ENCODE results near the gene PIKFYVE.
"Not testable (repeated sequence)": the region's sequence is repeated elsewhere in the genome, so short reads cannot be mapped to it uniquely, and the experiment has no call there.

PIKFYVE gene

DNA sequence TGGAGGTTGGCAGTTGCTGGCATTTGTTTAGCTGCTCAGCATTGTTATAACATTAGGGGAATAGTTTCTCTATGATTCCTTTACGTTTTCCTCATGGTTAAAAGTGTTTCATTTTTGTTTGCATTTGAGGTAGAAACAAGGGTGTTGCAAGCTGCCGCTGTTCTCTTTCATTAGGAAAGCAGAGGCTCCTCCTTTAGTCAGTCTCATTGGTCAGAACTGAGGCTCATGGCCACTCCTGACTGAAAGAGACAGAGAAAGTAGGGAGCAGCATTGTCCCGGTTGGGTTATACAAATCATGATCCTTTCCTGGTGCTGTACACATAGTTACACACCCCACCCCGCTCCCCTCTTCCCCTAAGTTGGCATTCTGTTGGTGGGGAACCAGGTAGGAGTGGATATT lies 80.7 kb downstream of the PIKFYVE start:
- Histone ChIP-seq H3K4me3 (ENCODE audit: low read depth, low read length) (no peak overlapping the region), H3K36me3 (replicated peaks) (peaks cover 39% of the 10 kb centered on the region), H3K27me3 (replicated peaks) (no peaks in the 10 kb centered on the region), H3K27ac (no peak overlapping the region)
- no peak for DNase-seq
- in situ Hi-C loops (cut with HindIII; ENCODE audit: low pct_ligation_motif_present, low sequenced_read_pairs): no loop called here
- TF ChIP-seq, protein P1, sequence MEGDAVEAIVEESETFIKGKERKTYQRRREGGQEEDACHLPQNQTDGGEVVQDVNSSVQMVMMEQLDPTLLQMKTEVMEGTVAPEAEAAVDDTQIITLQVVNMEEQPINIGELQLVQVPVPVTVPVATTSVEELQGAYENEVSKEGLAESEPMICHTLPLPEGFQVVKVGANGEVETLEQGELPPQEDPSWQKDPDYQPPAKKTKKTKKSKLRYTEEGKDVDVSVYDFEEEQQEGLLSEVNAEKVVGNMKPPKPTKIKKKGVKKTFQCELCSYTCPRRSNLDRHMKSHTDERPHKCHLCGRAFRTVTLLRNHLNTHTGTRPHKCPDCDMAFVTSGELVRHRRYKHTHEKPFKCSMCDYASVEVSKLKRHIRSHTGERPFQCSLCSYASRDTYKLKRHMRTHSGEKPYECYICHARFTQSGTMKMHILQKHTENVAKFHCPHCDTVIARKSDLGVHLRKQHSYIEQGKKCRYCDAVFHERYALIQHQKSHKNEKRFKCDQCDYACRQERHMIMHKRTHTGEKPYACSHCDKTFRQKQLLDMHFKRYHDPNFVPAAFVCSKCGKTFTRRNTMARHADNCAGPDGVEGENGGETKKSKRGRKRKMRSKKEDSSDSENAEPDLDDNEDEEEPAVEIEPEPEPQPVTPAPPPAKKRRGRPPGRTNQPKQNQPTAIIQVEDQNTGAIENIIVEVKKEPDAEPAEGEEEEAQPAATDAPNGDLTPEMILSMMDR (IDR thresholded peaks at IDR 0.05; ENCODE audit: low read depth, low read length, missing control alignments): no peak

DNA sequence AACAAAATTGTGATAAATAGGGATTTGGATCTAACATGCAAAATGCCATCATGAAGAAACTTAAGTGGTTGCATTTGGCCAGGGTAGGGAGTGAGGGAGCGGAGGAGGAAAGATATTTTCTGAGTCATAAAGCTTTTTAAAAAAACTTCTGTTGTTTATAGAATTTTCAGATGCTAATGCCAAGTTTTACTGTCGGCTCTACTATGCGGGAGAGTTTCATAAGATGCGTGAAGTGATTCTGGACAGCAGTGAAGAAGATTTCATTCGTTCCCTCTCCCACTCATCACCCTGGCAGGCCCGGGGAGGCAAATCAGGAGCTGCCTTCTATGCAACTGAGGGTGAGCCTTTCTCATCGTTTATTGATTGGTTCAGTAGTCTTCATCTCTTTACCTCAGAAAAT lies 84.6 kb downstream of the PIKFYVE start:
- TF ChIP-seq, protein P1 (IDR thresholded peaks at IDR 0.05; ENCODE audit: low read depth, low read length, missing control alignments): no peak
- Histone ChIP-seq H3K36me3 (replicated peaks) (peaks cover 43% of the 10 kb centered on the region), H3K27ac (no peak overlapping the region), H3K27me3 (replicated peaks) (no peaks in the 10 kb centered on the region), H3K4me3 (ENCODE audit: low read depth, low read length) (no peak overlapping the region)
- DNase-seq: no peak
- in situ Hi-C loops (cut with HindIII; ENCODE audit: low pct_ligation_motif_present, low sequenced_read_pairs): no loop called here

DNA sequence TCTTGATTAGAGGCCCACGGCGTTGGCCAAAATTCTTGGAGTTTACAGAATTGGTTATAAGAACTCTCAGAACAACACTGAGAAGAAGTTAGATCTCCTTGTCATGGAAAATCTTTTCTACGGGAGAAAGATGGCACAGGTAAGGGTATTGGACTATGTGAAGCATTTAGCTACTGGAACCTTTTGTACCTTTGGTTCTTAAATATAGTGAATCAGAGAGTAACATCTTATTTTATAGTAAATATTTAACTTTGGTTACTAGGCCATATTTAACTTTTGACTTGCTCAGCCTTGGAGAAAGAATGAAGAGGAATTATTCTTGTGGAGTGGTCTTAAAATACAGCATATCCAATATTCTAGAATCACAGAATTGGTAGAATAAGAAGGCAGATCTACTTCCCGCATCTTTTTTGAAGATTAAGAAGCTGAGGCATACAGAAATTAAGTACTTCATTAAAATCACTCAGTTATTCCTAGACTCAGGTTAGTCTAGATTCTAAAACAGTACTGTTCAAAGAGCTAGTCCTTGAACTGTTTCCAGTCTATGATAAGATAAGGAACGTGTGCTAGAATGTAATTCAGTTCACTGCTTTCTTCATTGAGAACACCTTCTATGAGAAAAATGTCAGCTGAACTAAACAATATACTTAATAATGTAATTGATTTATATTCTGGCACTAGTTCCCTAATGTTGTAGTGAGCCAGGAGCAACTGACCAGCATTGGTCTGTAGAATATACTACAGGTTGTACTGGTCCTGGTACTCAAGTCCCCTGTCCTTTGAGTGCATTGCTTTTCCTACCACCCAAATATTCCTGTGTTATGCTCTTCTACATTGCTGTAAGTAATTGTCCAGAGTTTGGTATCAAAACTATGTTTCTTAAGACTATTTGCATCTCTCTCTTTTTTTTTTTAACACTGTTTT lies 86.9 kb downstream of the PIKFYVE start:
- Histone ChIP-seq H3K27ac (no peak overlapping the region), H3K27me3 (replicated peaks) (no peaks in the 10 kb centered on the region), H3K36me3 (replicated peaks) (peaks cover 28% of the 10 kb centered on the region), H3K4me3 (ENCODE audit: low read depth, low read length) (no peak overlapping the region)
- in situ Hi-C loops (cut with HindIII; ENCODE audit: low pct_ligation_motif_present, low sequenced_read_pairs): no loop called here
- no peak for DNase-seq
- TF ChIP-seq, protein P1 (IDR thresholded peaks at IDR 0.05; ENCODE audit: low read depth, low read length, missing control alignments): no peak

DNA sequence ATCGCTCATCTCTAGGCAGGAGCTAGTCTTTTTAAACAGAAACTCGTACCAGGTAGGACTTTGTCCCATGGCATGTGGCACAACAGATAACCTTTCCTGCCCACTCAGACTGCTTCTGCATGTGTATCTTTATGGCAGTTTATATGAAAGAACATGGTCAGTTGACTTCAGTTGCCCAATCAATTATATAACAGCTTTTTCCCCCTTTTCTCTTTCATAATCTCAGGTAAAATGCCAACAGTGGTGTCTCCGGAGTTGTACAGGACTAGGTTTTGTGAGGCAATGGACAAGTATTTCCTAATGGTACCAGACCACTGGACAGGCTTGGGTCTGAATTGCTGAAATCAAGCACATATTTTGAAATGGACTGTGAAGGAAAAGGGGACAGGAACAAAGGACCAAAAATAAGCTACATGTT lies 88.9 kb downstream of the PIKFYVE start:
- no peak overlapping the region for H3K4me3 ChIP-seq (ENCODE audit: low read depth, low read length)
- H3K27me3 ChIP-seq (replicated peaks): no peaks in the 10 kb centered on the region
- peaks cover 25% of the 10 kb centered on the region for H3K36me3 ChIP-seq (replicated peaks)
- in situ Hi-C loops (cut with HindIII; ENCODE audit: low pct_ligation_motif_present, low sequenced_read_pairs): no loop called here
- TF ChIP-seq, protein P1 (IDR thresholded peaks at IDR 0.05; ENCODE audit: low read depth, low read length, missing control alignments): no peak
- H3K27ac ChIP-seq: no peak overlapping the region
- DNase-seq: no peak

DNA sequence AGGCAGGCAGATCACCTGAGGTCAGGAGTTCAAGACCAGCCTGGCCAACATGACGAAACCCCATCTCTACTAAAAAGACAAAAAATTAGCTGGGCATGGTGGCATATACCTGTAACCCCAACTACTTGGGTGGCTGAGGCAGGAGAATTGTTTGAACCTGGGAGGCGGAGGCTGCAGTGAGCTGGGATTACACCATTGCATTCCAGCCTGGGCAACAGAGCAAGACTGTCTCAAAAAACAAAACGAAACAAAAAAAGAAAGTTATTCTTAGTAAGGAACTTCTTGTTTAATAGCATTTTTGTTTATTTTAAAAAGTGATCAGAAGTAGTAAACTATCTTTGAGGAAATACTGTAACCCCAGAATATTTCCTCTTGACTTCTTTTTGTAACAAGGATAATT lies 90.4 kb downstream of the PIKFYVE start:
- H3K27me3 ChIP-seq (replicated peaks); in situ Hi-C loops (cut with HindIII; ENCODE audit: low pct_ligation_motif_present, low sequenced_read_pairs); DNase-seq; H3K27ac ChIP-seq; H3K4me3 ChIP-seq (ENCODE audit: low read depth, low read length): not testable (repeated sequence)
- peaks cover 17% of the 10 kb centered on the region for H3K36me3 ChIP-seq (replicated peaks)

DNA sequence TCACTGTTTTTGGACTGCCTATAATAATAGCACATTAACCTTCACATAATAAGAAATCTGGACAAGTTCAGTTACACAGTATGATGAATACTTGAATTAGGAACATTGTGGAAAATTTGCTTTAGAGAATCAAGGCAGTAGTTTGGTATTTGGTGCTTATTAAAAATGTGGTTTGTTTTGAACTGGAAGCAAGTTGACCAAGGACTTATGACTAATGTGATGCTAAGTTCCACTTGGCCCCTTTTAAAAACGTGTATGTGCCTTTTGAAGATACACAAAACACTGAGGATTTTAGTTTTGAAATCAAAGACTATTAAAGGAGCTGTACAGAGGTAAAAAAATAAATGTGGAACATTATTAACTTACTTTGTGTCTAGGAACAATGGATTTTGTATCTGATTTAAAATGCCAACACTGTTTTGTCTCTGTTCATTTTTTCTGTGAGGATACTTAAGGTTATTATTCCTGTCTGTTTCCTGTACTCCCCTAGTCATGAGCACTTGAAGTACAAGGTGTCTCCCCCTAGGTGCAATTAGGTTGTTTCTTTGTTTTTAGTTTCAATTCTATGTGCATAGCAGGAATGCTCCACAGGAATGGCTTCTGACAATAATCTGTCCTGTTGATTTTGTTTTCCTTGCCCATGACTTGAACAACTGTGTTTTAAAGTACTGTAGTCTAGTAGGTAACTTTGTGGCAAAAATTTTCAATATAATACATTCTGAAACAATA lies 91.0 kb downstream of the PIKFYVE start:
- TF ChIP-seq, protein P1 (IDR thresholded peaks at IDR 0.05; ENCODE audit: low read depth, low read length, missing control alignments): no peak
- H3K36me3 ChIP-seq (replicated peaks): peaks cover 17% of the 10 kb centered on the region
- H3K27ac ChIP-seq: no peak overlapping the region
- in situ Hi-C loops (cut with HindIII; ENCODE audit: low pct_ligation_motif_present, low sequenced_read_pairs): no loop called here
- H3K27me3 ChIP-seq (replicated peaks): no peaks in the 10 kb centered on the region
- H3K4me3 ChIP-seq (ENCODE audit: low read depth, low read length): no peak overlapping the region
- DNase-seq: no peak

Measured in brain microvascular endothelial cell (primary cell).